AG04449 (cell line): Measurements from ENCODE around the gene OTOS.

Source experiments
- CTCF ChIA-PET: fragments of 350-600 bp; formaldehyde crosslinking; extraction: SDS; loops from one replicate; lab custom pipeline; 2021; ENCODE audit warnings: antibody characterized with exemption; lab: Yijun Ruan, JAX
- POLR2A ChIA-PET: fragments of 400-600, 350-600 bp; formaldehyde crosslinking; extraction: SDS; loops from one replicate; lab custom pipeline; 2020; ENCODE audit warnings: antibody characterized with exemption, inconsistent platforms; lab: Yijun Ruan, JAX
- DNase-seq: peaks from one replicate; pipeline ENCODE4 v3.0.0-alpha.2; 2010; ENCODE audit warnings: low read depth, low spot score
- H3K4me3 ChIP-seq: 2 replicates; pipeline ENCODE4 v1.5.1; 2011; ENCODE audit warnings: low read depth, mild to moderate bottlenecking, control low read depth, low read length
- TF ChIP-seq, protein P1 (sequence below): IDR thresholded peaks from one replicate; pipeline ENCODE4 v1.5.1; 2011; ENCODE audit warnings: mild to moderate bottlenecking, moderate library complexity, low read length, control low read depth, inconsistent platforms; ENCODE audit not compliant: insufficient read depth; ENCODE audit errors: missing control alignments

OTOS gene

DNA sequence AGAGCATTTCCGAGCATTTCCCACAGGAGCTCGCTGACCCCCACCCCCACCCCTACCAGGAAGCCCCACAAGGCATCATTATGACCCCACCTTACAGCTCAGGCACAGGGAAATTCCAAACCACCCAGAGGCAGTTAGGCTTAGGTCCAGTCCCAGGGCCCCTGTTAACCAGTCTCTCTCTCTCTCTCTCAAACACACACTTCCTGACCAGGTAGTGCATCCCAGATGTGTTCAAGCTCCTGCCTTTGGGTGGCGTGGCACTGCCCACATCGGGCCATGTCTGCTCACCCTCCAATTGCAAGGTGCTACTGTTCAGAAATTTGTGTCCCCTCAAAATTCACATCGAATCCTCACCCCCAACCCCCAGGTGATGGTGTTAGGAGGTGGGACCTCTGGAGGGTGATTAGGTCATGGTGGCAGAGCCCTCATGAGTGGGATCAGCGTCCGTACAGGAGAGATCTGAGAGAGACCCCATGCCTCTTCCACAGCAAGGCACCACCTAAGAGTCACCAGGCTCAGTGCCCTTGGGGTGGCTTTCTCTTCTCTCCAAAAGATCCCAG lies 13.2 kb downstream of the OTOS start:
- no peak for DNase-seq
- TF ChIP-seq, protein P1, sequence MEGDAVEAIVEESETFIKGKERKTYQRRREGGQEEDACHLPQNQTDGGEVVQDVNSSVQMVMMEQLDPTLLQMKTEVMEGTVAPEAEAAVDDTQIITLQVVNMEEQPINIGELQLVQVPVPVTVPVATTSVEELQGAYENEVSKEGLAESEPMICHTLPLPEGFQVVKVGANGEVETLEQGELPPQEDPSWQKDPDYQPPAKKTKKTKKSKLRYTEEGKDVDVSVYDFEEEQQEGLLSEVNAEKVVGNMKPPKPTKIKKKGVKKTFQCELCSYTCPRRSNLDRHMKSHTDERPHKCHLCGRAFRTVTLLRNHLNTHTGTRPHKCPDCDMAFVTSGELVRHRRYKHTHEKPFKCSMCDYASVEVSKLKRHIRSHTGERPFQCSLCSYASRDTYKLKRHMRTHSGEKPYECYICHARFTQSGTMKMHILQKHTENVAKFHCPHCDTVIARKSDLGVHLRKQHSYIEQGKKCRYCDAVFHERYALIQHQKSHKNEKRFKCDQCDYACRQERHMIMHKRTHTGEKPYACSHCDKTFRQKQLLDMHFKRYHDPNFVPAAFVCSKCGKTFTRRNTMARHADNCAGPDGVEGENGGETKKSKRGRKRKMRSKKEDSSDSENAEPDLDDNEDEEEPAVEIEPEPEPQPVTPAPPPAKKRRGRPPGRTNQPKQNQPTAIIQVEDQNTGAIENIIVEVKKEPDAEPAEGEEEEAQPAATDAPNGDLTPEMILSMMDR, result no peak
- CTCF ChIA-PET, result interaction anchor here (1.9 kb wide), 1 partner anchor 17 kb away, joined by 6 read pairs; no protein-coding TSS in a partner anchor
- no peak overlapping the region for H3K4me3 ChIP-seq
- POLR2A ChIA-PET, result no interaction called here

- ChIA-PET POLR2A (no interaction called here), CTCF (interaction anchor here (1.9 kb wide), 1 partner anchor 17 kb away, joined by 6 read pairs; no protein-coding TSS in a partner anchor)
- DNase-seq, result no peak
- TF ChIP-seq, protein P1, result no peak
- no peak overlapping the region for H3K4me3 ChIP-seq
Observed at GRCh38 chr2:240126731-240127130, 13.7 kb downstream of the OTOS start.

- CTCF ChIA-PET, result no interaction called here
Observed at GRCh38 chr2:240125742-240126141, 14.7 kb downstream of the OTOS start.

GRCh38 chr2:240124651-240125030 lies 15.8 kb downstream of the OTOS start:
- no peak overlapping the region for H3K4me3 ChIP-seq
- no peak for DNase-seq
- ChIA-PET CTCF (no interaction called here), POLR2A (no interaction called here)
- TF ChIP-seq, protein P1, result no peak

More at GRCh38 chr2:240125742-240126141, 14.7 kb downstream of the OTOS start:
- no peak overlapping the region for H3K4me3 ChIP-seq
- TF ChIP-seq, protein P1, result no peak
- no peak for DNase-seq
- POLR2A ChIA-PET, result no interaction called here

- TF ChIP-seq, protein P1, result no peak
- DNase-seq, result no peak
- ChIA-PET POLR2A (no interaction called here), CTCF (no interaction called here)
- no peak overlapping the region for H3K4me3 ChIP-seq
Observed at GRCh38 chr2:240123821-240124650, 16.4 kb downstream of the OTOS start.

- TF ChIP-seq, protein P1, result no peak
- H3K4me3 ChIP-seq, result no peak overlapping the region
- CTCF ChIA-PET, result no interaction called here
- no peak for DNase-seq
- POLR2A ChIA-PET, result no interaction called here
Observed at GRCh38 chr2:240121675-240122074, 18.8 kb downstream of the OTOS start.
